ENCODE measurements around the gene CACNA1E. TPM values are rescaled to one million over a fixed set of nuclear protein-coding genes. Genes with fewer than 3 reads are reported as not detected.

The CACNA1E gene
- total and polyA plus RNA-seq, 2 of the 4 experiments (the other 2 are of a cell fraction) = not detected

- Histone ChIP-seq H3K4ac (ENCODE audit: low read depth, low read length) (no peak overlapping the region), H3K18ac (ENCODE audit: low read depth, low read length) (no peak overlapping the region), H3K9me1 (ENCODE audit: insufficient read depth, low read length) (no peaks in the 10 kb centered on the region), H2AK9ac (replicated peaks; ENCODE audit: low read depth, low read length, poor library complexity) (no peak overlapping the region), H4K8ac (ENCODE audit: low read depth in 2 of 2, low read length in 2 of 2) (no peak overlapping the region), H3K23ac (ENCODE audit: low read depth, low read length) (no peak overlapping the region), H2BK20ac (ENCODE audit: low read depth, low read length) (no peak overlapping the region), H3K4me2 (ENCODE audit: low read depth, low read length) (no peak overlapping the region), H4K20me1 (ENCODE audit: insufficient read depth, low read length) (no peaks in the 10 kb centered on the region), H2BK120ac (ENCODE audit: low read depth, low read length) (no peak overlapping the region), H3K36me3 (ENCODE audit: control insufficient read depth, insufficient read depth, low read length) (no peaks in the 10 kb centered on the region), H4K5ac (ENCODE audit: low read depth, low read length) (no peak overlapping the region), H3K9me3 (ENCODE audit: control insufficient read depth, insufficient read depth, low read length) (peaks cover 17% of the 10 kb centered on the region), H2AK5ac (ENCODE audit: low read depth, low read length) (no peak overlapping the region), H3K9ac (ENCODE audit: low read depth, low read length) (no peak overlapping the region), H3K4me3 (ENCODE audit: insufficient read depth, low read depth, low read length) (no peak overlapping the region), H3K27me3 (ENCODE audit: control insufficient read depth, insufficient read depth, low read length) (no peaks in the 10 kb centered on the region), H2AFZ (replicated peaks; ENCODE audit: low read length, poor library complexity) (no peak overlapping the region), H3K79me1 (ENCODE audit: low read depth in 1 of 2, low read length in 2 of 2) (no peaks in the 10 kb centered on the region), H3K56ac (ENCODE audit: extremely low read depth, insufficient read depth, low read length) (no peak overlapping the region), H2BK5ac (ENCODE audit: low read depth, low read length, poor library complexity, severe bottlenecking) (no peak overlapping the region), H2BK15ac (ENCODE audit: low read depth, low read length) (no peak overlapping the region), H4K91ac (ENCODE audit: insufficient read depth, low read depth, low read length) (no peak overlapping the region), H3K14ac (replicated peaks; ENCODE audit: low read depth, low read length) (no peak overlapping the region), H3K27ac (ENCODE audit: insufficient read depth, low read length) (no peak overlapping the region), H3K4me1 (ENCODE audit: control insufficient read depth, insufficient read depth, low read length) (no peaks in the 10 kb centered on the region)
- no TSS peak for BruUV-seq (replicated peaks)
- in situ Hi-C loops (cut with MboI; ENCODE audit: low sequenced_read_pairs) = no loop called here
- no peak for TF ChIP-seq MXI1 (IDR thresholded peaks at IDR 0.05; ENCODE audit: borderline replicate concordance, low read depth, low read length)
- no peak for TF ChIP-seq MAFK (IDR thresholded peaks at IDR 0.05; ENCODE audit: low read depth, low read length)
- TF ChIP-seq FOS (IDR thresholded peaks at IDR 0.05; ENCODE audit: low read depth, low read length) = no peak
- TF ChIP-seq CHD1 (IDR thresholded peaks at IDR 0.05; ENCODE audit: low read depth, low read length) = no peak
- no peak for TF ChIP-seq BHLHE40 (IDR thresholded peaks at IDR 0.05; ENCODE audit: low read depth, low read length)
- no peak for TF ChIP-seq RCOR1 (IDR thresholded peaks at IDR 0.05; ENCODE audit: insufficient replicate concordance, low read length)
- no peak for TF ChIP-seq CTCF (conservative IDR thresholded peaks at IDR 0.05; ENCODE audit: low read depth, low read length)
- CTCF ChIA-PET = no interaction called here
- intact Hi-C loops (cut with micrococcal nuclease) = no loop called here
- DNase-seq = no peak
- no CpG with 5 or more reads among the region's 2 CpGs for WGBS, 2 experiments (ENCODE audit: extremely low coverage in 2 of 2, insufficient read length in 1 of 2)
- POLR2A ChIA-PET (ENCODE audit: unreplicated experiment) = no interaction called here
- ATAC-seq (ENCODE audit: low read depth) = no peak
- dilution Hi-C loops (cut with HindIII; ENCODE audit: low sequenced_read_pairs, unreplicated experiment) = no loop called here
These were observed 299.9 kb downstream of the CACNA1E start for GRCh38 chr1:181783208-181783607.

Data from IMR-90 (cell line).